HG03097 (cell line): Measurements from ENCODE around the gene LAT.
"Not testable (repeated sequence)": the region's sequence is repeated elsewhere in the genome, so short reads cannot be mapped to it uniquely, and the experiment has no call there.

Source experiments
- ATAC-seq: cut with Tn5 transposase; IDR thresholded peaks from one replicate; pipeline ENCODE4 v1.9.1; 2021; ENCODE audit not compliant: unreplicated experiment, low FRiP score

LAT gene, protein sequence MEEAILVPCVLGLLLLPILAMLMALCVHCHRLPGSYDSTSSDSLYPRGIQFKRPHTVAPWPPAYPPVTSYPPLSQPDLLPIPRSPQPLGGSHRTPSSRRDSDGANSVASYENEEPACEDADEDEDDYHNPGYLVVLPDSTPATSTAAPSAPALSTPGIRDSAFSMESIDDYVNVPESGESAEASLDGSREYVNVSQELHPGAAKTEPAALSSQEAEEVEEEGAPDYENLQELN

DNA sequence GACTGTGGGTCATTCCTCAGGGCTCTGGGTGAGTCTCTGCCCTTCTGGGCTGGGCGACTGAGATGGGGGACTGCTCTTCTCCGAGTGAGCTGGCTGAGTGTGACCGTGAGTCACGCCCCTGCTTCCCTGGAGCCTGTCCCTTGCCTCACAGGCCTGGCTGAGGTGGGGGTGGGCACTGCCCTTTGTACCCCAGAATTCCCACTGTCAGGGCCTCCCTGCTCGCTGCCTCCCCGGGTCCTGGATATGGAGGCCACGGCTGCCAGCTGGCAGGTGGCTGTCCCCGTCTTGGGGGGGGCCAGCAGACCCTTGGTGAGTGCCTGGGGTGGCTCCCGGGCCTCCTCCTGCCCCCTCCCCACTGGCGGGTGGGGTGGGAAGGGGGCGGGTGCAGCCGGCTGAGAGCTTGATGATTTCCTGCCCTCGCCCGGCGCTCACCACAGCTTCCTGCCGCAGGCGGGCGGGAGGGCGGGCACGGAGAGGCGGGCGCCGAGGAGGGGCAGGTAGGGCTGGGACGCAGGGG, at the start of gene LAT:
Gene LAT (plus strand): TSS at position 434 of the 517 bp plus-strand sequence. CDS start 366 bp downstream, outside the sequence.
- no peak for ATAC-seq

DNA sequence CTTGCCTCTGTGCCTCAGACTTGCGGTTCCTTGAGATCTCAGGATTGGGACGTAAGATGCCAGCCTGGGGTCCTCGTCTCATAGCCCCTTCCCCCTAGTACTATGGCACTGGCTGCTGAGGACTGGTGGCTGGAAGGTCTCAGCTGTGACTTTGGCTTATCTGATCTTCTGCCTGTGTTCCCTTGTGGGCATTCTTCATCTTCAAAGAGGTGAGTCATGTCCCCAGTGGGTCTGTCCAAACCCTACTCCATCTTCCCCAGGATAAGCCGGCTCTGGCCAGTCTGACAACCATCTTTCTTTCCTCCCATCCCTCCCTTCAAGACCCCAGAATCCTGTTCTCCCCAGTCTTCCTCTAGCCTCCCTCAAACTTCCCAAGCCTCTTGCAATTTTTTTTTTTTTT, 49.5 kb upstream of the LAT start:
- no peak for ATAC-seq

DNA sequence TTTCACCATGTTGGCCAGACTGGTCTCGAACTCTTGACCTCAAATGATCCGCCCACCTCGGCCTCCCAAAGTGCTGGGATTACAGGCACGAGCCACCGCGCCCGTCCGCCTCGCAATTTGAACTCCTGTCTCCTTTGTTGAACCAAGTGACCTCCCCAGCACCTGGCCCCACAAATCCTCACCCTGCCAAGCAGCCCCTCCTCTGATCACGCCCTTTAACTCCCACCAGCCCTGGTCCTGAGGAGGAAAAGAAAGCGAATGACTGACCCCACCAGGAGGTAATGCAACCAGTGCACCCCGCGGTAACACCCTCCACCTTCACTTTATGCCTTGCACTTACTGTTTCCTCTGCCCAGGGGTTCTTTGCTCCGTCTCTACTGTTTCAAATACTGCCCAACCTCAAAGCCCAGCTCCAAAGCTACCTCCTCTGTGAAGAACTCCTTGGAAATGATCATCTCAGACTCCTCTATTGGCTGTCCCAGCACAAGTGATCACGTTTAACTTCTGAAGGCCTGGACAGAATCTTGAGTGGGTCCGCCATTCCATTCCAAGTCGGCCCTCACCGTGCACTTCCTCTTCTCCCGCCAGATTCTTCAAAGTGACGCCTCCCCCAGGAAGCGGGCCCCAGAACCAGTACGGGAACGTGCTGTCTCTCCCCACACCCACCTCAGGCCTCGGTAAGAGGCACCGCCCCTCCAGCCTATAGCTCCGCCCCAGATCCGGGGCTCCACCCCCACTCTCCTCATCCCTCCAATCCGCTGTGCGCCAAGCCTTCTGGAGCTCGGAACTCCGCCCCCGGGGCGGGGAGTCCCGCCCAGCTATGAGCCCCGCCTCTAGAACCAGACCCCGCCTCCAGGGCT, 48.7 kb upstream of the LAT start:
- ATAC-seq = peak; percentile 55

DNA sequence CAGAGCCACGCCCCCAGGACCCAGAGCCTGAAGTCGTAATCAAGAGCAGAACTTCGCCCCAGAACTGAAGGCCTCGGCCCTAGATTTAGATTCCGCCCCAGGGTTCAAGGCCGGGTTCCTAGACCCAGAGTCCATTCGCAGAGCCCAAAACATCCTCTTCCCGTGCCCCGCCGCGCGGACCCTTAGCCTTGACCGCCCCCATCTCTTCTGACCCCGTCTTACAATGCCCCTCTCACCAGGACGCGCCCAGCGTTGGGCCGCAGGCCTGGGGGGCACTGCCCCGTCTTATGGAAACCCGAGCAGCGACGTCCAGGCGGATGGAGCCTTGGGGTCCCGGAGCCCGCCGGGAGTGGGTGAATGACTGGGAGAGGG, 48.1 kb upstream of the LAT start:
- no peak for ATAC-seq

DNA sequence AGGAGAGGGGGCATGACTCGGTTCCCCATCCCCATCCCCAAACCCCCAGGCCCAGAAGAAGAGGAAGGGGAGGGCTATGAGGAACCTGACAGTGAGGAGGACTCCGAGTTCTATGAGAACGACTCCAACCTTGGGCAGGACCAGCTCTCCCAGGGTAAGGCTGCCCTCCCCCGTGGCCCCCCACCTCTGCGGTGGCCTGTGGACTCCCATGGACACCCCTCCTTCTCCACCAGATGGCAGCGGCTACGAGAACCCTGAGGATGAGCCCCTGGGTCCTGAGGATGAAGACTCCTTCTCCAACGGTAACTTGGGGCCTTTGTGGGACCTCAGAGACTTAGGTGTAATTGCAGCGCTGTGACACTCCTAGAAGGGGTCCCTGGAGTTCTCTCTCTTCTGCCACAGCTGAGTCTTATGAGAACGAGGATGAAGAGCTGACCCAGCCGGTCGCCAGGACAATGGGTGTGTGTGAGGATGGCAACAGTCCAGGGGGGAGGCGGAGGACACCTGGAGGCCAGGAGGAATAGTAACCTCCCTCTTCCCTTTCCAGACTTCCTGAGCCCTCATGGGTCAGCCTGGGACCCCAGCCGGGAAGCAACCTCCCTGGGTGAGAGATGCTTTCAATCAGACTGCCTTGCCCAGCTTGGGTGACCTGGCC, 47.5 kb upstream of the LAT start:
- ATAC-seq = no peak

DNA sequence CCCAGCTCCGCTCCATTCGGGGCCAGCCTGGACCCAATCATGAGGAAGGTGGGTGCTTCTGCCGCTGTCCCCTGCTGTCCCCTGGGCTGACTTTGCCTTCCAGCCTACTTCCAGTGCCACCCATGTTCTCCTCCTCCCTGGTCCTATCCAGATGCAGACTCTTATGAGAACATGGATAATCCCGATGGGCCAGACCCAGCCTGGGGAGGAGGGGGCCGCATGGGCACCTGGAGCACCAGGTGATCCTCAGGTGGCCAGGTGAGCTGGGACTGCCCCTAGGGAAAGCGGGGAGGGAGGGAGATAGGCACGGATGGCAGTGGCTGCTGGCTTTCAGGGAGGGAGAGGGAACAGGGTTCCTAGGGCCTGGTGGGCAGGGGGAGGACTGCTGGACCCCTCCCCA, 46.1 kb upstream of the LAT start:
- ATAC-seq = no peak

DNA sequence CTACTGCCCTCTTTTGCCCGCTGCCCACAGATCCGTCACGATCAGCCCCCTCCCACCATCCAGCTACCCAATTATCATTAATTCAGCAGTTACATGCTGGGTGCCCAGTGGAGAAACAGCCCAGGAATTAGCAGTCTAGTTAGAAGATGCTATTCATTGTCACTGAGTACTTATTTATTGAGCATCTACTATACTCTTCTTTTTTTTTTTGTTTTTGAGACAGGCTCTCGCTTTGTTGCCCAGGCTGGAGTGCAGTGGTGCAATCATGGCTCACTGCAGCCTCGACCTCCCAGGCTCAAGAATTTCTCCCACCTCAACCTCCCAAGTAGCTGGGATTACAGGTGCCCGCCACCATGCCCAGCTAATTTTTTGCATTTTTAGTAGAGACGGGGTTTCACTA, 45.0 kb upstream of the LAT start:
- not testable (repeated sequence) for ATAC-seq

DNA sequence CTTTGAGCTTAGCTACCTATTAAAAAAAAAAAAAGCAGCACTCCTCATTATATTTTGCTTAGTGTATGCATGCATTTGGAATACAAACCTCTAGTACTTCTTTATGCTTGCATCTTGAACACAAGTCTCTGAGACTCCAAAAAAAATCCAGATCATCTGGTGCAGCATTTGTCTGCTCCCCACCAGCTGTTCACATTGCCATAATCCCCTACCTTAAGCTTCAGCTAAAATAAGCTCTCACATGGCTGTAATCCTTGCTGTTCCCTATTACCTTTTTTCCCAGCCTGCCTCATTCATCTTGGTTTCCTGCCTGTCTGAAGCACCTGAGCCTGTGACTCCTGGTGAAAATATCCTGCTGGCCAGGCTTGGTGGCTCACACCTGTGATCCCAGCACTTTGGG, 41.6 kb upstream of the LAT start:
- ATAC-seq = no peak

DNA sequence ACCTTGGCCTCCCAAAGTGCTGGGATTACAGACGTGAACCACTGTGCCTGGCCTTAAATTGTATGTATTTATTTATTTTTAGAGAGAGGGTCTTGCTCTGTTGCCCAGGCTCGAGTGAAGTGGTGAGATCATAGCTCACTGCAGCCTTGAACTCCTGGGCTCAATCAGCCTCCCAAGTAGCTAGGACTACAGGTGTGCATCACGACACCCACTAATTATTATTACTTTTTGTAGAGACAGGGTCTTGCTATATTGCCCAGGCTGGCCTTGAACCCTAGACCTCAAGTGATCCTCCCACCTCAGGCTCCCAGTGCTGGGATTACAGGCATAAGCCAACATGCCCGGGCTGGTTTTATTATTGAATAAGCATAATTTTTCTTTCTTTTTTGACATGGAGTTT, 38.2 kb upstream of the LAT start:
- ATAC-seq = no peak

DNA sequence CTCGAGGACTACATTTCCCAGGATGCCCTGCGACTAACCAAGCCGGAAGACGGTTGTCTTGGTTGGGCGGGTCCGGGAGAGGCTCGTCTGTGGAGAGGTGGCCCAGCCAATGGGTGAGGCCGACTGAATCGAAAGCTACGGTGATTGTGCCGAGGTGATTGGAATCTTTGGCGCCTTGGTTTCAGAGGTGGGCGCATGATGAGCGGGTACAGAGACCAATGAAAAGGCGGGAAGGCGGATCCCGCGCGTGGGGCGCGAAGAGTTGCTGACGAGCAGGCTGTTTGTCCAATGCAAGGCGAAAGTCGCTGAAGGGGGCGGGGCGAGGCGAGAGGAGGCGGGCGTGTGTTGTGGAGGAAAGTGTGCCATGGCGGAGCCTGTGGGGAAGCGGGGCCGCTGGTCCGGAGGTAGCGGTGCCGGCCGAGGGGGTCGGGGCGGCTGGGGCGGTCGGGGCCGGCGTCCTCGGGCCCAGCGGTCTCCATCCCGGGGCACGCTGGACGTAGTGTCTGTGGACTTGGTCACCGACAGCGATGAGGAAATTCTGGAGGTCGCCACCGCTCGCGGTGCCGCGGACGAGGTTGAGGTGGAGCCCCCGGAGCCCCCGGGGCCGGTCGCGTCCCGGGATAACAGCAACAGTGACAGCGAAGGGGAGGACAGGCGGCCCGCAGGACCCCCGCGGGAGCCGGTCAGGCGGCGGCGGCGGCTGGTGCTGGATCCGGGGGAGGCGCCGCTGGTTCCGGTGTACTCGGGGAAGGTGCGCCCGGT, 34.0 kb upstream of the LAT start, which contains the start of gene NFATC2IP:
Gene NFATC2IP (plus strand): TSS at position 290 of the 762 bp plus-strand sequence. CDS start 75 bp downstream, at position 365.
- ATAC-seq = peak; percentile 92

DNA sequence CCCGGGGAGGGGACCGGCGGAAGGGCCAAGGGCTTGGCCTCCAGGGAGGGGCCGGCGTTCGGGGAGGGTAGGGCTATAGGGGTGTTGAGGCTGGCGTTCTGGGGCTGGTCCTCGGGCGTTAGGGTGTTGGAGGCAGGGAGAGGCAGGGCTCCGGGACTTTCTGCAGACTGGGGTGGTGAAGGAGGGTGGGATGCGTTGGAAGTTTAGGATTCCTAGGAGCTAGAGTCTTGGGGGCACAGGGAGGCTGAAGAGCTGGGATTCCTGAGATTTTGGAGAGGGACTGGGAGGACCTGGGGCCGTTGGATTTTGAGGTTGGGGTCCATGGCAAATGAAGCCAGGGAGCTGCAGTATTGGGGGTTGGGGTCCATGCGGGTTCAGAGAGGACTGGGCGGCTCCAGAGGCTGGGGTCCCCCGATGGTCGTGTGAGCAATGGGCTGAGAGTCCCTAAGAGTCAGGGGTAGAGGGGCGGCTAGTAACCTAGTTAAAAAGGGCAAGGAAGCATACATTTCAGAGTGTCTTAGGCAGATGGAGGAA, 33.4 kb upstream of the LAT start:
- no peak for ATAC-seq

DNA sequence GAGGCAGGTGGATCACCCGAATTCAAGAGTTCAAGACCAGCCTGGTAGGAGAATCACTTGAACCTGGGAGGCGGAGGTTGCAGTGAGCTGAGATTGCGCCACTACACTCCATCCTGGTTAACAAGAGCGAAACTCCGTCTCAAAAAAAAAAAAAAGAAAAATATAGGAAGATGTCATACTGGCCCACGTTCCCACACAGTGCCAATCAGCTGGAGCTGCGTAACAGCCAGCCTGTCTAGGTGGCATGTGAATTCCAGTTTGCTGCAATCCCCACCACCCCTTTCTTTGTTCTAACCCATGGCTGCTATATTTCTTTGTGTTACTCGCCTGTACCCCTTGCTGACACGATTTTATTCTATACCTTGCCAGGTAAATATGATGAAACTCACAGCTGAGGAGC, 26.6 kb upstream of the LAT start:
- ATAC-seq = no peak

DNA sequence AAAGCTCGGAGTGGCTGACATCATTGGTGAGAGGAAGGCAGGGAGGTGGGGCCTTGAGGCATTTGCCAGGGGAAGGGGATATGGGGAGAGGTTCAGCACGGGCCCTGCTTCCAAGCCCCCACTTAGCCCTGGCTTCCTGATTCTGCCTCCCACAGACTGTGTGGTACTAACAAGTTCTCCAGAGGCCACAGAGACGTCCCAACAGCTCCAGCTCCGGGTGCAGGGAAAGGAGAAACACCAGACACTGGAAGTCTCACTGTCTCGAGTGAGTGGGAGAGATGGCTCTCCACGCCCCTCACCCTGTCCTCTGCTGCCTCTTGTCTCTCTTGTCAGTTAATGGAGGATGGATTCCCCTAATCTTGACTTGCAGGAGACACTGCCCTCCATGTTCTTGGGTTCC, 26.0 kb upstream of the LAT start:
- ATAC-seq = no peak

DNA sequence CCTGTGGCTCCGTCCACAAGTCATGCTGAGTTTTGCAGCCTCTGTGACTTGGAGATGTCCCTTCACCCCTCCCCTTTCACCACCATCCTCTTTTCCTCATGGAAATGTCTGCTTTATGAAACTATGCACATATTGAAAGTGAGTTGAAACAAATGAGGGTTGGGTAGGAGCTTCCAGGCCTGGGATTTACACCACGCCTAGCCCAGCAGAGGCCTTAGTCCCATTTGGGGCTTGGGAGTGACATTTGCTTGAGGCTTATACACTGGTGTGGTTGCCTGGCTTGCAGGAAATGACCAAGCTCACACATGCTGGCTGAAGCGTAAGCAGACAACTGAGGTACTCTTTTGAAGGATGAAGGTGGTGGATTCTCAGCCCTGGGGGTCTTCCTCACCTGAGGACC, 20.8 kb upstream of the LAT start:
- ATAC-seq = no peak

DNA sequence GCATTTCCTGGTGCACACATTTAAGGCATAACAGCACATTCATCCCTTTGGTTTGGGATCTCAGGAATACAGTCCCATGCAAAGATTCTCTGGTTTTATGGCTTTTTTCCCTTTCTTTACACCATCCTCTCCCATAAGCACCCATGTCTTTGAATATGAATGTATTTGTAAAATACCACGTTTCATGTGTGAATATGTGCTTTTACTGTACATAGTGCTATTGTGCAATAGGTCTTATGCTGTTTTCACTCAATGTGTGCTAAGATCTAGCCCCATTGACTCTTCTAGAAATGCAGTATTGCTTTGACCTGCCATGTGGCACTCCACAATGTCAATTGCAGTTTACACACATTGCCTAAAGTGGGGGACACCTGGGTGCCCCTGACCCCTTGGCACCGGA, 20.4 kb upstream of the LAT start:
- no peak for ATAC-seq

DNA sequence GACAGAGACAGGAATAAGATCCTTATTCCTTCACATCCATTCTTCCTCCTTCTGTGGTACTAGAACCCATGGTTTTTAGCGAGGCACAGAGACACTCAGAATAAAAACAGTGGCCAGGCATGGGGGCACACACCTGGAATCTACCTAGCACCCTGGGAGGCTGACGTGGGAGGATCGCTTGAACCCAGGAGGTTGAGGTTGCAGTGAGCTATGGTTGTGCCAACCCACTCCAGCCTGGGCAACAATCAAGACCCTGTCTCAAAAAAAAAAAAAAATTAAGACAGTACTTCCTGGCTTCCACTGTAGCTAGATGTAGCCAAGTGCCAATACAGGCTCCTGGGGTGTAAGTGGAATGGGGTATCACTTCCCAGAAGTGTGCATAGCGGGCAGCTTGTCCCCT, 17.7 kb upstream of the LAT start:
- ATAC-seq = no peak

DNA sequence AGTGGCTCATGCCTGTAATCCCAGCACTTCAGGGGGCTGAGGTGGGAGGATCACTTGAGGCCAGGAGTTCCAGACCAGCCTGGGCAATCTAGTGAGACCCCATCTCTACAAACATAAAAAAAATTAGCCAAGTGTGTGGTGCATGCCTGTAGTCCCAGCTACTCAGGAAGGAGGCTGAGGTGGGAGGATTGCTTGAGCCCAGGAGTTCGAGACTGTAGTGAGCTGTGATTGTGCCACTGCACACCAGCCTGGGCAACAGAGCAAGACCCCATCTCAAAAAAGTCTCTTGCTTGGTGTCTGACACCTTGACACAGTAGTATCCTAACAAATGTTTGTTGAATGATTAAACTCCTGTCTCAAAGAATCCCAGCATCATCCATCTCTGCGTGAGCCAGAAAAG, 15.2 kb upstream of the LAT start:
- not testable (repeated sequence) for ATAC-seq

DNA sequence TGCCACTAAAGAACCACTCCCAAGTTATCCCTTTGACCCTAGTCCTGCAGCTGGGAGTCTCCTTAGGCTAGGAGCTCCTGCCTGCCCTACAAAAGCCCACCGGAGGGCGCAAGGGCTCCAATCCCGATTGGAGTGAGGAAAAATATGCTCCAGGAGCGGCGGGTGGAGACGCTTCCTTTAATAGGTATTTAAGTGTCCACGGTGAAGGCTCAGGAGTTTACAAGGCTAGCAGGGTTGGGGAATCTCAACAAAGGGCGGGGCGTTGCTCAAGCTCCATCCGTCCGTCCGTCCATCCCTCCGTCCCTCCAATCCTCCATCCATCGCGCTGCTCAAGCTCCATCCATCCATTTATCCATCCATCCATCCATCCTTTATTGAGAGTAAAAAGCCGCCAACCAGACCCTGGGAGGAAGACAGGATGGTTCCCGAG, 10.8 kb upstream of the LAT start:
- peak; percentile 19 for ATAC-seq

DNA sequence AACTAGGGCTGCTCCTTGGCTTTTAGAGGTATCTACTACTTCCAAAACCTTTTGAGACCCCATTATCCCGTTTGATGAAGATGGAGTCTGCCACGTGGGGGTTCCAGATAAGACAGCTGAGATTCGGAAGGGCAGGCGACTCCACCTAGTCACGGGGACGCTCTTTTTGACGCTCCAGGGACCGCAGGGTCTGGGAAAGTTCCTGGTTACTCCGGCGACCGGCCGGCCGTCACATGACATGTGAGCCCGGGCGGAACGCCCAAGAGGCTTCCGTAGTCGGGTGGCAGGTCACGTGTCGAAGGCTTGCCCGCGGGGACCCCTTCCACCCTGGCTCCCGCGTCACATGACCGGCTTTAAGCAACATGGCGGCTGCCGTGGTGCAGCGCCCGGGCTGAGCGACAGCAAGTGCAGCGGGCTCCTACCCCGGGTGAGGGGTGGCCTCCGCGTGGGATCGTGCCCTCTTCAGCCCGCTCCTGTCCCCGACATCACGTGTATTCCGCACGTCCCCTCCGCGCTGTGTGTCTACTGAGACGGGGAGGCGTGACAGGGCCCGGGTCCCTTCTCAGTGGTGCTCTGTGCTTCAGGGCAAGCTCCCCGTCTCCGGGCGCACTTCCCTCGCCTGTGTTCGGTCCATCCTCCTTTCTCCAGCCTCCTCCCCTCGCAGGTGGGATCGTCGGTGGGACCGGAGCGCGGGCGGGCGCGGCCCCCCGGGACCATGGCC, 10.3 kb upstream of the LAT start, which contains the start of gene SPNS1:
Gene SPNS1 (plus strand): TSS at position 342 of the 721 bp plus-strand sequence. CDS start 374 bp downstream, at position 716.
- peak; percentile 73 for ATAC-seq
